ENCODE results near the gene KIF1A. TPM values are rescaled to one million over a fixed set of nuclear protein-coding genes. Genes with fewer than 3 reads are reported as not detected.

The KIF1A gene
- polyA plus RNA-seq, 1 experiment, result not detected

GRCh38 chr2:240809276-240809675 lies 10.7 kb downstream of the KIF1A start:
- POLR2A ChIA-PET, result no interaction called here
- TF ChIP-seq CTCF (IDR thresholded peaks at IDR 0.05; ENCODE audit: low read depth, low read length), result no peak
- Histone ChIP-seq H3K27ac (ENCODE audit: low read depth, low read length) (no peak overlapping the region), H3K4me3 (ENCODE audit: low read depth, low read length) (no peak overlapping the region), H3K9me3 (ENCODE audit: control insufficient read depth, insufficient read depth, low read length) (peaks cover 27% of the 10 kb centered on the region), H3K27me3 (ENCODE audit: control insufficient read depth, insufficient read depth, low read length) (peaks cover 12% of the 10 kb centered on the region)
- CTCF ChIA-PET, result interaction anchor here (1.3 kb wide), 1 partner anchor 31 kb away, joined by 8 read pairs; no protein-coding TSS in a partner anchor
- DNase-seq (ENCODE audit: low read depth, low spot score), result no peak

GRCh38 chr2:240806459-240806858 lies 13.6 kb downstream of the KIF1A start:
- no peak overlapping the region for H3K27ac ChIP-seq (ENCODE audit: low read depth, low read length)
- peaks cover 2% of the 10 kb centered on the region; the same call in 1 of the 2 replicates for H3K9me3 ChIP-seq (ENCODE audit: control insufficient read depth, insufficient read depth, low read length)
- TF ChIP-seq CTCF (IDR thresholded peaks at IDR 0.05; ENCODE audit: low read depth, low read length), result no peak
- ChIA-PET CTCF (no interaction called here), POLR2A (no interaction called here)
- DNase-seq (ENCODE audit: low read depth, low spot score), result no peak
- no peak overlapping the region for H3K4me3 ChIP-seq (ENCODE audit: low read depth, low read length)
- peaks cover 27% of the 10 kb centered on the region for H3K27me3 ChIP-seq (ENCODE audit: control insufficient read depth, insufficient read depth, low read length)

GRCh38 chr2:240806006-240806405 lies 14.0 kb downstream of the KIF1A start:
- H3K4me3 ChIP-seq (ENCODE audit: low read depth, low read length), result no peak overlapping the region
- ChIA-PET POLR2A (no interaction called here), CTCF (no interaction called here)
- TF ChIP-seq CTCF (IDR thresholded peaks at IDR 0.05; ENCODE audit: low read depth, low read length), result no peak
- no peak overlapping the region for H3K27ac ChIP-seq (ENCODE audit: low read depth, low read length)
- peaks cover 31% of the 10 kb centered on the region for H3K27me3 ChIP-seq (ENCODE audit: control insufficient read depth, insufficient read depth, low read length)
- H3K9me3 ChIP-seq (ENCODE audit: control insufficient read depth, insufficient read depth, low read length), result no peaks in the 10 kb centered on the region; the same call in 1 of the 2 replicates
- DNase-seq (ENCODE audit: low read depth, low spot score), result no peak

GRCh38 chr2:240803191-240803590 lies 16.8 kb downstream of the KIF1A start:
- H3K4me3 ChIP-seq (ENCODE audit: low read depth, low read length), result no peak overlapping the region
- ChIA-PET POLR2A (no interaction called here), CTCF (no interaction called here)
- H3K9me3 ChIP-seq (ENCODE audit: control insufficient read depth, insufficient read depth, low read length), result no peaks in the 10 kb centered on the region
- DNase-seq (ENCODE audit: low read depth, low spot score), result no peak
- H3K27me3 ChIP-seq (ENCODE audit: control insufficient read depth, insufficient read depth, low read length), result peaks cover 52% of the 10 kb centered on the region
- TF ChIP-seq CTCF (IDR thresholded peaks at IDR 0.05; ENCODE audit: low read depth, low read length), result no peak
- no peak overlapping the region for H3K27ac ChIP-seq (ENCODE audit: low read depth, low read length)

- no peak overlapping the region for H3K4me3 ChIP-seq (ENCODE audit: low read depth, low read length)
- CTCF ChIA-PET, result no interaction called here
- DNase-seq (ENCODE audit: low read depth, low spot score), result no peak
- POLR2A ChIA-PET, result interaction anchor here (0.6 kb wide), 1 partner anchor 172 kb away, joined by 7 read pairs; no protein-coding TSS in a partner anchor
- TF ChIP-seq CTCF (IDR thresholded peaks at IDR 0.05; ENCODE audit: low read depth, low read length), result no peak
- no peaks in the 10 kb centered on the region for H3K9me3 ChIP-seq (ENCODE audit: control insufficient read depth, insufficient read depth, low read length)
- H3K27ac ChIP-seq (ENCODE audit: low read depth, low read length), result no peak overlapping the region
- H3K27me3 ChIP-seq (ENCODE audit: control insufficient read depth, insufficient read depth, low read length), result peaks cover 58% of the 10 kb centered on the region
Measured at GRCh38 chr2:240799033-240799820, 20.8 kb downstream of the KIF1A start.

Measured in AG04450 (cell line).